ENCODE measurements around the gene RAB7A. TPM values are rescaled to one million over a fixed set of nuclear protein-coding genes. Genes with fewer than 3 reads are reported as not detected.

The RAB7A gene
- total RNA-seq, 1 donor from 2014 or later = 329 TPM

Other genes with a start within 250 kb of the RAB7A start
- 0.18 and 0.22 TPM in 2 replicates for gene GATA2, start 233.0 kb upstream of the RAB7A start, total RNA-seq
- gene RPN1, start 75.4 kb upstream of the RAB7A start, total RNA-seq = 190 and 194 TPM in 2 replicates
- 65.3 and 67.2 TPM in 2 replicates for gene ACAD9, start 153.4 kb downstream of the RAB7A start, total RNA-seq

Data from activated T-helper 1 cell treated with anti-CD3 and anti-CD28 coated beads, Interleukin-12 subunit alpha, Interleukin-12 subunit beta, Interleukin-2, Interleukin-4 antibody, amounts not matched to agents 30 ng/mL and 10 ng/mL and 1 ng/mL, durations not matched to agents 14 hours and 24 hours and 36 hours (primary cell).